ENCODE measurements around the gene TFDP3. TPM values are rescaled to one million over a fixed set of nuclear protein-coding genes. Genes with fewer than 3 reads are reported as not detected.

TFDP3 gene
- total and polyA plus RNA-seq, 10 of the 15 experiments (the other 5 are each of a cell fraction or from before 2014, with no cell fraction given), result 0.14 TPM; not detected in 9

DNA sequence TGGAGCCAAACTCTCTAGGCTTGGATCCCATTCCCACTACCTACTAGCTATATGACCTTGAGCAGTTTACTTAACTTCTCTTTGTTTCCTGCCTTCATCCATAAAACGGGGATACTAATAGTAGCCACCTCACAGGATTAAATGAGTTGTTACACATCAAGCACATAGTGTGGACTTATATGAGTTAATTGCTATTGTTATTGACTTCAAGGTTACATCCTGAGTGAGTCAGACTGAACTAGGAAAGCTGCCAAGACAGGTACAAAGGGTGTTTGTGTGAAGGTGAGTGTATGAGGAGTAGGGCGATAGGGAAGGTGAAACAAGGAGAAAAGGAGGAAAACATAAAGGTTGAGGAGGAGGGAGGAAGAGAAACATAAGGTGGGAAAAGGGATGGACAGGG is 32.2 kb downstream of the TFDP3 start:
- no TSS peak for BruUV-seq (replicated peaks)
- no peak for TF ChIP-seq NFYB (IDR thresholded peaks at IDR 0.05; ENCODE audit: insufficient read depth, low read depth, low read length)
- no peak for TF ChIP-seq POLR2AphosphoS5 (IDR thresholded peaks at IDR 0.05; ENCODE audit: low read length)
- no peak for TF ChIP-seq POLR2AphosphoS2 (IDR thresholded peaks at IDR 0.05; ENCODE audit: low read depth, low read length)

DNA sequence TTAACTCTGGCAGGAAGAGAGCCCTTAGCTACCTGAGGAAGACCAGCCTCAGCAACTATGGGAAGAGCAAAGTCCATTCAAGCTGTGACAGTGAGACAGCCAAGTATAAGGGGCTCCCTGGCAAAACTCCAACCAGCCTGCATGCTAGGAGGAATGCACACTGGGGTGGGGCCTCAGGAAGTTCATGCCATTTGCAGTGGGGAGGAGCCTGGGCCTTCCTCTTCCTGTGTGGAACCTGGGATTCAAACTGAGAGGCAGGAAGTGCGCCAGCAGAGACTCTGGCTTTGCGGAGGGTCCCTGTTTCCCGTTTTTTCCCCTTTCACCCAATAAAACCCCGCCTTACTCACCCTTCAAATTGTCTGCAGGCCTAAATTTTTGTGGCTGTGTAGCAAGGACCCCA is 33.0 kb downstream of the TFDP3 start:
- H3K4me3 ChIP-seq, result no peak overlapping the region
- no peaks in the 10 kb centered on the region for H3K9me3 ChIP-seq (replicated peaks; ENCODE audit: control insufficient read depth, insufficient read depth, low read length)
- SMC1A ChIA-PET (ENCODE audit: uncharacterized antibody, unreplicated experiment), result no interaction called here
- DNase-seq (ENCODE audit: low read depth, low spot score) (no peak), ATAC-seq (no peak), FAIRE-seq (no peak)
- H2AFZ ChIP-seq (ENCODE audit: control insufficient read depth, low read depth, low read length), result no peak overlapping the region
- no peaks in the 10 kb centered on the region for H3K27me3 ChIP-seq (replicated peaks in 1 of 2; ENCODE audit: control insufficient read depth in 2 of 2, insufficient read depth in 2 of 2, low read length in 1 of 2)
- H3K36me3 ChIP-seq (ENCODE audit: control insufficient read depth in 2 of 2, insufficient read depth in 2 of 2, low read length in 1 of 2), result no peaks in the 10 kb centered on the region
- WGBS (ENCODE audit: insufficient coverage, insufficient replicate concordance, low lambda C conversion rate, missing lambda C conversion rate), result 25% methylated on average over 4 of the region's 4 CpGs
- no peaks in the 10 kb centered on the region for H3K4me1 ChIP-seq (ENCODE audit: control insufficient read depth, insufficient read depth, low read length)
- CTCF ChIA-PET, result no interaction called here
- no peaks in the 10 kb centered on the region for H3K79me2 ChIP-seq (ENCODE audit: control insufficient read depth, insufficient read depth, low read length)
- no peak overlapping the region for H3K4me2 ChIP-seq (ENCODE audit: control insufficient read depth, insufficient read depth)
- no peak overlapping the region for H3K27ac ChIP-seq (ENCODE audit: control insufficient read depth, insufficient read depth)
- POLR2A ChIA-PET, result no interaction called here
- intact Hi-C loops (cut with micrococcal nuclease; ENCODE audit: unreplicated experiment), result no loop called here
- BruUV-seq (replicated peaks), result no TSS peak
- RAD21 ChIA-PET (ENCODE audit: unreplicated experiment), result no interaction called here
- no peaks in the 10 kb centered on the region for H4K20me1 ChIP-seq (ENCODE audit: control insufficient read depth, insufficient read depth)
- in situ Hi-C loops (cut with MboI), result no loop called here
- H3K9ac ChIP-seq (ENCODE audit: control insufficient read depth, insufficient read depth, low read length), result no peak overlapping the region
- no peak for TF ChIP-seq CBFB (IDR thresholded peaks at IDR 0.05; ENCODE audit: low read depth)
- TF ChIP-seq POLR2AphosphoS2 (IDR thresholded peaks at IDR 0.05; ENCODE audit: low read depth, low read length), result no peak
- TF ChIP-seq, protein P1, sequence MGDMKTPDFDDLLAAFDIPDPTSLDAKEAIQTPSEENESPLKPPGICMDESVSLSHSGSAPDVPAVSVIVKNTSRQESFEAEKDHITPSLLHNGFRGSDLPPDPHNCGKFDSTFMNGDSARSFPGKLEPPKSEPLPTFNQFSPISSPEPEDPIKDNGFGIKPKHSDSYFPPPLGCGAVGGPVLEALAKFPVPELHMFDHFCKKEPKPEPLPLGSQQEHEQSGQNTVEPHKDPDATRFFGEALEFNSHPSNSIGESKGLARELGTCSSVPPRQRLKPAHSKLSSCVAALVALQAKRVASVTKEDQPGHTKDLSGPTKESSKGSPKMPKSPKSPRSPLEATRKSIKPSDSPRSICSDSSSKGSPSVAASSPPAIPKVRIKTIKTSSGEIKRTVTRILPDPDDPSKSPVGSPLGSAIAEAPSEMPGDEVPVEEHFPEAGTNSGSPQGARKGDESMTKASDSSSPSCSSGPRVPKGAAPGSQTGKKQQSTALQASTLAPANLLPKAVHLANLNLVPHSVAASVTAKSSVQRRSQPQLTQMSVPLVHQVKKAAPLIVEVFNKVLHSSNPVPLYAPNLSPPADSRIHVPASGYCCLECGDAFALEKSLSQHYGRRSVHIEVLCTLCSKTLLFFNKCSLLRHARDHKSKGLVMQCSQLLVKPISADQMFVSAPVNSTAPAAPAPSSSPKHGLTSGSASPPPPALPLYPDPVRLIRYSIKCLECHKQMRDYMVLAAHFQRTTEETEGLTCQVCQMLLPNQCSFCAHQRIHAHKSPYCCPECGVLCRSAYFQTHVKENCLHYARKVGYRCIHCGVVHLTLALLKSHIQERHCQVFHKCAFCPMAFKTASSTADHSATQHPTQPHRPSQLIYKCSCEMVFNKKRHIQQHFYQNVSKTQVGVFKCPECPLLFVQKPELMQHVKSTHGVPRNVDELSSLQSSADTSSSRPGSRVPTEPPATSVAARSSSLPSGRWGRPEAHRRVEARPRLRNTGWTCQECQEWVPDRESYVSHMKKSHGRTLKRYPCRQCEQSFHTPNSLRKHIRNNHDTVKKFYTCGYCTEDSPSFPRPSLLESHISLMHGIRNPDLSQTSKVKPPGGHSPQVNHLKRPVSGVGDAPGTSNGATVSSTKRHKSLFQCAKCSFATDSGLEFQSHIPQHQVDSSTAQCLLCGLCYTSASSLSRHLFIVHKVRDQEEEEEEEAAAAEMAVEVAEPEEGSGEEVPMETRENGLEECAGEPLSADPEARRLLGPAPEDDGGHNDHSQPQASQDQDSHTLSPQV (IDR thresholded peaks at IDR 0.05), result no peak
- TF ChIP-seq FOS (IDR thresholded peaks at IDR 0.05; ENCODE audit: borderline replicate concordance, extremely low read depth, insufficient read length), result no peak
- no peak for TF ChIP-seq IRF4 (IDR thresholded peaks at IDR 0.05; ENCODE audit: low read depth, low read length)
- no peak for TF ChIP-seq JUND (IDR thresholded peaks at IDR 0.05; ENCODE audit: low read depth, low read length)
- TF ChIP-seq EGR1 (IDR thresholded peaks at IDR 0.05; ENCODE audit: borderline replicate concordance in 1 of 2, low read depth in 2 of 2, low read length in 2 of 2), result no peak
- TF ChIP-seq, protein P2, sequence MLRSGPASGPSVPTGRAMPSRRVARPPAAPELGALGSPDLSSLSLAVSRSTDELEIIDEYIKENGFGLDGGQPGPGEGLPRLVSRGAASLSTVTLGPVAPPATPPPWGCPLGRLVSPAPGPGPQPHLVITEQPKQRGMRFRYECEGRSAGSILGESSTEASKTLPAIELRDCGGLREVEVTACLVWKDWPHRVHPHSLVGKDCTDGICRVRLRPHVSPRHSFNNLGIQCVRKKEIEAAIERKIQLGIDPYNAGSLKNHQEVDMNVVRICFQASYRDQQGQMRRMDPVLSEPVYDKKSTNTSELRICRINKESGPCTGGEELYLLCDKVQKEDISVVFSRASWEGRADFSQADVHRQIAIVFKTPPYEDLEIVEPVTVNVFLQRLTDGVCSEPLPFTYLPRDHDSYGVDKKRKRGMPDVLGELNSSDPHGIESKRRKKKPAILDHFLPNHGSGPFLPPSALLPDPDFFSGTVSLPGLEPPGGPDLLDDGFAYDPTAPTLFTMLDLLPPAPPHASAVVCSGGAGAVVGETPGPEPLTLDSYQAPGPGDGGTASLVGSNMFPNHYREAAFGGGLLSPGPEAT (IDR thresholded peaks at IDR 0.05; ENCODE audit: low read depth), result no peak
- no peak for TF ChIP-seq JUNB (IDR thresholded peaks at IDR 0.05)
- no peak for TF ChIP-seq ZBED1 (IDR thresholded peaks at IDR 0.05; ENCODE audit: borderline replicate concordance)

More for the DNA sequence above, 32.2 kb downstream of the TFDP3 start:
- POLR2A ChIA-PET, result no interaction called here
- DNase-seq (ENCODE audit: low read depth, low spot score) (no peak), ATAC-seq (no peak), FAIRE-seq (no peak)
- RAD21 ChIA-PET (ENCODE audit: unreplicated experiment), result no interaction called here
- no peaks in the 10 kb centered on the region for H3K9me3 ChIP-seq (replicated peaks; ENCODE audit: control insufficient read depth, insufficient read depth, low read length)
- H2AFZ ChIP-seq (ENCODE audit: control insufficient read depth, low read depth, low read length), result no peak overlapping the region
- no peak overlapping the region for H3K27ac ChIP-seq (ENCODE audit: control insufficient read depth, insufficient read depth)
- H3K4me3 ChIP-seq, result no peak overlapping the region
- SMC1A ChIA-PET (ENCODE audit: uncharacterized antibody, unreplicated experiment), result no interaction called here
- H3K9ac ChIP-seq (ENCODE audit: control insufficient read depth, insufficient read depth, low read length), result no peak overlapping the region
- intact Hi-C loops (cut with micrococcal nuclease; ENCODE audit: unreplicated experiment), result no loop called here
- H3K27me3 ChIP-seq (replicated peaks in 1 of 2; ENCODE audit: control insufficient read depth in 2 of 2, insufficient read depth in 2 of 2, low read length in 1 of 2), result no peaks in the 10 kb centered on the region
- H4K20me1 ChIP-seq (ENCODE audit: control insufficient read depth, insufficient read depth), result no peaks in the 10 kb centered on the region
- in situ Hi-C loops (cut with MboI), result no loop called here
- WGBS (ENCODE audit: insufficient coverage, insufficient replicate concordance, low lambda C conversion rate, missing lambda C conversion rate), result 42% methylated on average over 2 of the region's 2 CpGs
- H3K79me2 ChIP-seq (ENCODE audit: control insufficient read depth, insufficient read depth, low read length), result no peaks in the 10 kb centered on the region
- H3K4me2 ChIP-seq (ENCODE audit: control insufficient read depth, insufficient read depth), result no peak overlapping the region
- H3K36me3 ChIP-seq (ENCODE audit: control insufficient read depth in 2 of 2, insufficient read depth in 2 of 2, low read length in 1 of 2), result no peaks in the 10 kb centered on the region
- H3K4me1 ChIP-seq (ENCODE audit: control insufficient read depth, insufficient read depth, low read length), result no peaks in the 10 kb centered on the region
- CTCF ChIA-PET, result no interaction called here
